ENCODE data around the gene KREMEN2. TPM values are rescaled to one million over a fixed set of nuclear protein-coding genes. Genes with fewer than 3 reads are reported as not detected.
A peak's percentile ranks its signal among the peaks of the same experiment; 100 is the strongest.

KREMEN2 gene
- total and polyA plus RNA-seq, 2 of the 13 experiments (the other 11 are each of a cell fraction or from before 2014, with no cell fraction given): 0.48 to 1.2 TPM

DNA sequence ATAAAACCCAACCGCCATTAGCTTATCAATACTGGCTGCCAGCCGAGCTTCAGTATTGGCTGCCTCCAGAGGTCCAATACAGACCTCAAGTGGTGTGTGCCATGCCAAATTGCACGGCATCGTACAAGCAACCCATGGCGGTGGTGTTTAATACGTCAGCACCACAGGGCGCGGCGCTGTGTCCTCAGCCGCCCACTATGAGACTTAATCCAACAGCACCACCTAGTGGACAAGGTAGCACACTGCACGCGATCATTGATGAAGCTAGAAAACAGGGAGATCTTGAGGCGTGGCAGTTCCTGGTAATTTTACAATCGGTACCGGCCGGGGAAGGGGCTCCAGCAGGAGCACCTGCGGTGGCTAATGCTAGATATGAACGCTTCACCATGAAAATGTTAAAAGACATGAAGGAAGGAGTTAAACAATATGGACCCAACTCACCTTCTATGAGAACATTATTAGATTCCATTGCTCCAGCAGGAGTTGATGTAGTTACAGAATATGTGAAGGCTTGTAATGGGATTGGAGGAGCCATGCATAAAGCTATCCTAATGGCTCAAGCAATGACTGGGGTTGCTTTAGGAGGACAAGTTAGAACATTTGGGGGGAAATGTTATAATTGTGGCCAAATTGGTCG, 36.9 kb upstream of the KREMEN2 start (continued):
- TF ChIP-seq, protein P1, sequence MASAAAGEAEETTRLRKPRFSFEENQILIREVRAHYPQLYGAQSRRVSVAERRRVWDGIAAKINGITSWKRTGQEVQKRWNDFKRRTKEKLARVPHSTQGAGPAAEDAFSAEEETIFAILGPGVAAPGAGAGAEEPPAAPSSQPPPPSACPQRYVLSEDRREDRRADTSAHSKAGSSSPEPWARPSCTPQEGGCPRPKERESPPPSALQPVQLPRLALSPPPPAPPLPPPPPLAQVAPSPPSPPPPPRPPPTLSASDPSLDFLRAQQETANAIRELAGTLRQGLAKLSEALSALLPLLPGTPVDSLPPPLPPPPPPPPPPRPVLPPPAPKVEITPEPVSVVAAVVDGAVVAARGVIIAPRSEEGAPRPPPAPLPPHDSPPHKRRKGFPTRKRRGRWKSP (CRISPR knock-in tag; IDR thresholded peaks at IDR 0.05): no peak
- no peak for TF ChIP-seq ZNF557 (CRISPR knock-in tag; IDR thresholded peaks at IDR 0.05)
- no peak for TF ChIP-seq ZNF616 (CRISPR knock-in tag; IDR thresholded peaks at IDR 0.05; ENCODE audit: low read depth)
- TF ChIP-seq ZNF766 (CRISPR knock-in tag; IDR thresholded peaks at IDR 0.05; ENCODE audit: borderline replicate concordance): no peak
- TF ChIP-seq, protein P2, sequence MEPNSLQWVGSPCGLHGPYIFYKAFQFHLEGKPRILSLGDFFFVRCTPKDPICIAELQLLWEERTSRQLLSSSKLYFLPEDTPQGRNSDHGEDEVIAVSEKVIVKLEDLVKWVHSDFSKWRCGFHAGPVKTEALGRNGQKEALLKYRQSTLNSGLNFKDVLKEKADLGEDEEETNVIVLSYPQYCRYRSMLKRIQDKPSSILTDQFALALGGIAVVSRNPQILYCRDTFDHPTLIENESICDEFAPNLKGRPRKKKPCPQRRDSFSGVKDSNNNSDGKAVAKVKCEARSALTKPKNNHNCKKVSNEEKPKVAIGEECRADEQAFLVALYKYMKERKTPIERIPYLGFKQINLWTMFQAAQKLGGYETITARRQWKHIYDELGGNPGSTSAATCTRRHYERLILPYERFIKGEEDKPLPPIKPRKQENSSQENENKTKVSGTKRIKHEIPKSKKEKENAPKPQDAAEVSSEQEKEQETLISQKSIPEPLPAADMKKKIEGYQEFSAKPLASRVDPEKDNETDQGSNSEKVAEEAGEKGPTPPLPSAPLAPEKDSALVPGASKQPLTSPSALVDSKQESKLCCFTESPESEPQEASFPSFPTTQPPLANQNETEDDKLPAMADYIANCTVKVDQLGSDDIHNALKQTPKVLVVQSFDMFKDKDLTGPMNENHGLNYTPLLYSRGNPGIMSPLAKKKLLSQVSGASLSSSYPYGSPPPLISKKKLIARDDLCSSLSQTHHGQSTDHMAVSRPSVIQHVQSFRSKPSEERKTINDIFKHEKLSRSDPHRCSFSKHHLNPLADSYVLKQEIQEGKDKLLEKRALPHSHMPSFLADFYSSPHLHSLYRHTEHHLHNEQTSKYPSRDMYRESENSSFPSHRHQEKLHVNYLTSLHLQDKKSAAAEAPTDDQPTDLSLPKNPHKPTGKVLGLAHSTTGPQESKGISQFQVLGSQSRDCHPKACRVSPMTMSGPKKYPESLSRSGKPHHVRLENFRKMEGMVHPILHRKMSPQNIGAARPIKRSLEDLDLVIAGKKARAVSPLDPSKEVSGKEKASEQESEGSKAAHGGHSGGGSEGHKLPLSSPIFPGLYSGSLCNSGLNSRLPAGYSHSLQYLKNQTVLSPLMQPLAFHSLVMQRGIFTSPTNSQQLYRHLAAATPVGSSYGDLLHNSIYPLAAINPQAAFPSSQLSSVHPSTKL (CRISPR knock-in tag; IDR thresholded peaks at IDR 0.05): 0 out of 2 replicates have a peak, but pooled peaks have one; percentile 21
- no peak for TF ChIP-seq SOX5 (CRISPR knock-in tag; IDR thresholded peaks at IDR 0.05; ENCODE audit: borderline replicate concordance)
- TF ChIP-seq, protein P3, sequence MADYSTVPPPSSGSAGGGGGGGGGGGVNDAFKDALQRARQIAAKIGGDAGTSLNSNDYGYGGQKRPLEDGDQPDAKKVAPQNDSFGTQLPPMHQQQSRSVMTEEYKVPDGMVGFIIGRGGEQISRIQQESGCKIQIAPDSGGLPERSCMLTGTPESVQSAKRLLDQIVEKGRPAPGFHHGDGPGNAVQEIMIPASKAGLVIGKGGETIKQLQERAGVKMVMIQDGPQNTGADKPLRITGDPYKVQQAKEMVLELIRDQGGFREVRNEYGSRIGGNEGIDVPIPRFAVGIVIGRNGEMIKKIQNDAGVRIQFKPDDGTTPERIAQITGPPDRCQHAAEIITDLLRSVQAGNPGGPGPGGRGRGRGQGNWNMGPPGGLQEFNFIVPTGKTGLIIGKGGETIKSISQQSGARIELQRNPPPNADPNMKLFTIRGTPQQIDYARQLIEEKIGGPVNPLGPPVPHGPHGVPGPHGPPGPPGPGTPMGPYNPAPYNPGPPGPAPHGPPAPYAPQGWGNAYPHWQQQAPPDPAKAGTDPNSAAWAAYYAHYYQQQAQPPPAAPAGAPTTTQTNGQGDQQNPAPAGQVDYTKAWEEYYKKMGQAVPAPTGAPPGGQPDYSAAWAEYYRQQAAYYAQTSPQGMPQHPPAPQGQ (CRISPR knock-in tag; IDR thresholded peaks at IDR 0.05; ENCODE audit: borderline replicate concordance): 0 out of 2 replicates have a peak, but pooled peaks have one; percentile 39
- TF ChIP-seq HOXD1 (CRISPR knock-in tag; IDR thresholded peaks at IDR 0.05): no peak
- no peak for TF ChIP-seq ZNF441 (CRISPR knock-in tag; IDR thresholded peaks at IDR 0.05; ENCODE audit: borderline replicate concordance)
- no peak for TF ChIP-seq JUNB (CRISPR knock-in tag; IDR thresholded peaks at IDR 0.05; ENCODE audit: borderline replicate concordance)
- no peak for TF ChIP-seq CREM (IDR thresholded peaks at IDR 0.05)
- TF ChIP-seq CREM (CRISPR knock-in tag; IDR thresholded peaks at IDR 0.05): no peak
- TF ChIP-seq CEBPB (IDR thresholded peaks at IDR 0.05; ENCODE audit: borderline replicate concordance, low read depth, low read length): no peak
- TF ChIP-seq, protein P4, sequence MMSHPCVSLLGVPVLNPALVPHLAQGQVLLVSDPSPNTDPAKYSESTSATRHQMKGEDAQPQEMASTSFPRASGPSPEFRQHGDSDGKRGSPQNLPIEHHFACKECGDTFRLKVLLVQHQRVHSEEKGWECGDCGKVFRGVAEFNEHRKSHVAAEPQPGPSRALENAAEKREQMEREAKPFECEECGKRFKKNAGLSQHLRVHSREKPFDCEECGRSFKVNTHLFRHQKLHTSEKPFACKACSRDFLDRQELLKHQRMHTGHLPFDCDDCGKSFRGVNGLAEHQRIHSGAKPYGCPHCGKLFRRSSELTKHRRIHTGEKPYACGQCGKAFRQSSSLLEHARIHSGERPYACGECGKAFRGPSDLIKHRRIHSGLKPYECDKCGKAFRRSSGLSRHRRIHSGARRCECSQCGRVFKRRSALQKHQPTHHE (CRISPR knock-in tag; IDR thresholded peaks at IDR 0.05; ENCODE audit: borderline replicate concordance): no peak
- no peak for TF ChIP-seq GABPA (IDR thresholded peaks at IDR 0.05; ENCODE audit: low read depth, low read length)
- TF ChIP-seq GABPA (CRISPR knock-in tag; IDR thresholded peaks at IDR 0.05; ENCODE audit: low read depth): no peak
- no peak for TF ChIP-seq TOPORS (CRISPR knock-in tag; IDR thresholded peaks at IDR 0.05)
- TF ChIP-seq FOXK1 (CRISPR knock-in tag; IDR thresholded peaks at IDR 0.05; ENCODE audit: borderline replicate concordance, low read depth): no peak
- TF ChIP-seq, protein P5, sequence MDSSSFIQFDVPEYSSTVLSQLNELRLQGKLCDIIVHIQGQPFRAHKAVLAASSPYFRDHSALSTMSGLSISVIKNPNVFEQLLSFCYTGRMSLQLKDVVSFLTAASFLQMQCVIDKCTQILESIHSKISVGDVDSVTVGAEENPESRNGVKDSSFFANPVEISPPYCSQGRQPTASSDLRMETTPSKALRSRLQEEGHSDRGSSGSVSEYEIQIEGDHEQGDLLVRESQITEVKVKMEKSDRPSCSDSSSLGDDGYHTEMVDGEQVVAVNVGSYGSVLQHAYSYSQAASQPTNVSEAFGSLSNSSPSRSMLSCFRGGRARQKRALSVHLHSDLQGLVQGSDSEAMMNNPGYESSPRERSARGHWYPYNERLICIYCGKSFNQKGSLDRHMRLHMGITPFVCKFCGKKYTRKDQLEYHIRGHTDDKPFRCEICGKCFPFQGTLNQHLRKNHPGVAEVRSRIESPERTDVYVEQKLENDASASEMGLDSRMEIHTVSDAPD (CRISPR knock-in tag; IDR thresholded peaks at IDR 0.05): no peak
- TF ChIP-seq ARNT2 (CRISPR knock-in tag; IDR thresholded peaks at IDR 0.05; ENCODE audit: low read depth): 0 out of 2 replicates have a peak, but pooled peaks have one; percentile 23
- no peak for TF ChIP-seq ZNF383 (CRISPR knock-in tag; IDR thresholded peaks at IDR 0.05; ENCODE audit: borderline replicate concordance)

Measured in HepG2 (cell line).